NCI-H526 treated with DMSO at 0.1 percent for 48 hours (cell line): ENCODE results near the gene PKD1L1.
"Not testable (repeated sequence)": the region's sequence is repeated elsewhere in the genome, so short reads cannot be mapped to it uniquely, and the experiment has no call there.

Source experiments
- DNase-seq: peaks from one replicate; lab custom pipeline; 2025; lab: John Stamatoyannopoulos, UW

PKD1L1 gene

DNA sequence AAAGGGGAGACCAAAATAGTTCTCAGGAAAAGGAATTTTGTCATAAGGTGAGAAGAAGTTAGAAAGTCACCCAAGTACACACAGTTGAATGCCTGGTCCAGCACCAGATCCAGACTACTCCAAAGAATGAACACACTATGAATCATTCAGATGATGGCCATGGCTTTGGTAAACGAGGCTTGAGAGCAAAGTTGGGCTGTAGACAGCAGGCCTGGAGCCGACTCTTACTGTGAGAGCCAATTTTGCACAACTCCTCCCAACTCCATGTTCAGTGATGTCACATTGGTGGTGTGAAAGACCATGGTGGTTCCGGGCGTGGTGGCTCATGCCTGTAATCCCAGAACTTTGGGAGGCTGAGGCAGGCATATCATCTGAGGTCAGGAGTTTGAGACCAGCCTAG, 131.6 kb downstream of the PKD1L1 start:
- DNase-seq, result no peak

GRCh38 chr7:47815867-47816266, 132.4 kb downstream of the PKD1L1 start:
- DNase-seq, result no peak

DNA sequence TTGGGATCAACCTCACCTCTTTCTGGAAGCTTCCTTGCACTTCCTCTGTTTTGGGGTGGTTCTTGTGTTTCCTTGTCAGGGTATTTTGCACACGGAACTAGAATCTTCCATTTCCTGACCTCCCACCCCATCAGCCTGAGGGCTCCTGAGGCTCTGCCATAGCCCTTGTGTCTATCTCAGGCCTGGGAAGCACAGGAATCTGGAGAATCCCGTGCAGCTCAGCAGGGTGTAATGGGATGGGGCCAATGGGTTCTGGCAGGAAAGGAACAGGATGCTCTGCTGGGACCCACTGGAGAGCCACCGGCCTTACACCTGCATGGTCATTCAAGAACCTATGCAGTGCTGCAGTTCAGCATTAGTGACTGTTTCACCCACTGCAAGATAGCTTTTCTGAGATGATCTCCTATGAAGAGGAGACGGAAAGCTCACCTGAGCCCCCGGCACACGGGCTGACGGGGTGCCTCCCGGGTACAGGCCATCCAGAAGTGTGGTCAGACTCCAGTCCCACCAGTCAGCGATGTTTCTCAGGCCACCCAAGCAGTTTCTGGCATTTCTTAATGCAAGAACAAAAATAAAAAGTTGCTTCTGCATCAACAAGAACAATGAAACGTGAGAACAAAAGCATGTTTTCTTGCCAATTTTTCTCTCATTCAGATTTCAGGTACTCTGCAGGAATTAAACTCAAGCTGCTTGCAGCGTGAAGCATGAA, 133.2 kb downstream of the PKD1L1 start:
- no peak for DNase-seq

GRCh38 chr7:47813620-47814260, 134.5 kb downstream of the PKD1L1 start:
- DNase-seq, result no peak

DNA sequence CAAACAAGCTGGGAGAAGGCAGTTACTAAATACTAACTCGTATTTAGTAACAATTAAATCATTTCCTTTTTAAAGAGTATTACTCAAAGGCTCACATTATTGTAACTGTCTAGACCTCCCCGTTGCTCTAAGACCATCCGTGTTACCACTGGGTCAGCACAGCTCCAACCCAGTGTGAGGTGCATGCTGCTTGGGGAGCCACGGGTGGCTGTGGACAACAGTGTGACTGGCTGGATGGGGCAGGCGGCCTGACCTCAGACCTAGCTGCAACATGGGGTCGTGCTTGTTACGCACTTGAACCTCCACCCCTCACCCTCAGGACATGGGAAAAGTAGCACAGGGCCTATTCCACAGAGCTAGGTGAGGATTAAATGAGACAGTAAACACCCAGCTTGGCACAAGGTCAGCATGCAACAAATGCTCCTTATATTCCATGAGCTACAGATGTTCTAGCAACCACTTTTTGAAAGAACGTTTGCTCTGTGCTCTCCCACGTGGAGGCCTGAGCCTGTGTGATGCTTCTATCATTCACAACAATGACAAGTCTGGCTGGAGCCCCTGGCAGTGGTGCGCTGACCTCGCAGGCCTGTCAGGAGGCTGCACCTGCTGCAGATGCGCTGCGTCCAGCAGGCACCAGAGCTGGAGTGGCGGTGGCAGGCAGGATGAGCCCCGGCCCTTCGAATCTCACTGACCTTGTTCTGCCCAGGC, 135.7 kb downstream of the PKD1L1 start:
- DNase-seq, result no peak

DNA sequence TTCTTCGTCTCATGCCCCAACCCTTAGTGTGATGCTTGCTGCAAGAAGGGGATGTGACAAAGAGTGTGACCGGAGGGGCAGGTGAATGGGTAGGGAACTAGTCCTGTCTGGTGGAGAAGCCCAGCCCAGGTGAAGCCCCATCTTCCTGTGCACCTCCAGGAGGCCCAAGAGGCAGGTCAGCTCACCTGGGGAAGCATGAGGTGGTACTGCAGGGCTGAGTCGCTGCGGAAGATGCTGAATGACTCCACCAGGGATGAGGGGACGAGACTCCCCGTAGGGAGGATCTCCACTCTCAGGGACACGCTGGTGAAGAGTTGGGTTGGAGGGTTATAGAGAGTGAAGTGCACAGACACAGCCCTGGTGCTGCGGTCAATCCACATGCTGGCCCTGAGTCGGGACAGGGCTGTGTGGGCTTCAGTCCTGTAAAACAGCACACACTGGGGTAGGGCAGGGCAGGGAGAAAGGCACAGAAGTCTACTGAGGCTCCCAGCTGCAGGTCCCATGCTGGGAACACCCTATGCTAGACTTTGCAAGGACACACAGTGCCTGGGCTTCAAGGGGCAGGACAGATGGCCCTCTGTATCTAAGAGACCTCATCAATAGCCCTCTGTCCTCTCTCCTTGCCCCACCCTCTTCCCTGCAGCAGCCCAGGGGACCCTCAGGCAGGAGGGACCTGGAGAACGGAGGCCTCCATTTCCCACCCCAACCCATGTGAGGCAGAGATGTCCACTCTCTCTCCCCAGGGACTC, 136.5 kb downstream of the PKD1L1 start:
- DNase-seq, result no peak

- no peak for DNase-seq
Measured at GRCh38 chr7:47809387-47809786, 138.9 kb downstream of the PKD1L1 start.

- DNase-seq, result no peak
Measured at GRCh38 chr7:47808321-47808720, 139.9 kb downstream of the PKD1L1 start.

DNA sequence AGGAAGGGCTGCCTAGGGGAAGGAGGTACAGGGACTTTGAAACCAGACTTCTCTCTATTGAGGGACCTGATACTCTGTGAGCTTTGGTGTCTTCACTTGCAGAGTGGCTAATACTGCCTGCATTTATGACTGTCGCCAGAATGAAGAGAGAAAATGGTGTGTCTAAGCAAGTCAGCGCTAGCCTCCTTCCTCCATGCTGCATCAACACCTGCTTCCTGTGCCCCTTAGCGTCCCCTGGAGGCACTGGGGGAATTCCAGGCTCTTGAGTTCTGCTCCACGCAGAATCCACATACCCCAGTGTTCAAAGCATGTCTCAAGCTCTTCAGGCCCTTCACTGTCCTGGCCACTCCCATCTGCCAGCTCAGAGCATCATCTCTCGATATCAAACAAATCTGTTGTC, 140.5 kb downstream of the PKD1L1 start:
- DNase-seq, result no peak

DNA sequence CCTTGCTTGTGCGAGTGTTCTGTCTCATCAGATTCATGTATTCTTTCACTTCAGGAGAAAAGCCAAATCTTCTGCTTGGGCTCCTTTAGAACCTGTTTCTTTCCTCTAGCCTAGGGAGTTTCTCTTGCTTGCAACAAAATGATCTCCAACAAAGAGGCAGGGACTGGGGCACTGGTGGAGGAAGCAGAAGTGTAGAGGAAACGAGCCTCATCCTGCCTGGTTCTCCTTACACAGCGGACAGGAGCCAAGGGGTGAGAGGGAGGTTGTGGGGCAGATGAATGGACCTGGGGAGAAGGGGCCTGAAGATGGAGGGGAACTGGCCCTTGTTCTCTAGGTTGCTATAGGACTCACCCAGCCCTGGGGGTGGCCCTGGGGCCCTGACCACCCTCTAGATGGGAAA, 141.1 kb downstream of the PKD1L1 start:
- DNase-seq, result no peak

DNA sequence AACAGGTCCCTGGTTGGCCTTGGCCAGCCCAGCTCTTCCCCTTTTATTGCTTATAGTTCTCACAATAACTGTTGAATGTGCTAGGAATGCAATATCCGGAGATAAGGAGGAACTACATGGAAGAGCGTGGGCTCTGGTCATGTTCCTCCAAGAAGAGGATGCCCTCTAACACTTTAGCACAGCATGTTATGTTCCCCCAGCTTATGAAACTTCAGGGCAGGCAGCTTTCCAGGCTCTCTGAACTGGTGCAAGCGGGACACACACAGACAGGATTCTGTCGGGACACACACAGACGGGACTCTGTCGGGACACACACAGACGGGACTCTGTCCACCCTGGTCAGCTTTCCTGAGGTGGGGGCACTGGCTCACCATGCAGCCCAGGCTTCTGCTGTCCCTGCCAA, 141.6 kb downstream of the PKD1L1 start:
- no peak for DNase-seq

DNA sequence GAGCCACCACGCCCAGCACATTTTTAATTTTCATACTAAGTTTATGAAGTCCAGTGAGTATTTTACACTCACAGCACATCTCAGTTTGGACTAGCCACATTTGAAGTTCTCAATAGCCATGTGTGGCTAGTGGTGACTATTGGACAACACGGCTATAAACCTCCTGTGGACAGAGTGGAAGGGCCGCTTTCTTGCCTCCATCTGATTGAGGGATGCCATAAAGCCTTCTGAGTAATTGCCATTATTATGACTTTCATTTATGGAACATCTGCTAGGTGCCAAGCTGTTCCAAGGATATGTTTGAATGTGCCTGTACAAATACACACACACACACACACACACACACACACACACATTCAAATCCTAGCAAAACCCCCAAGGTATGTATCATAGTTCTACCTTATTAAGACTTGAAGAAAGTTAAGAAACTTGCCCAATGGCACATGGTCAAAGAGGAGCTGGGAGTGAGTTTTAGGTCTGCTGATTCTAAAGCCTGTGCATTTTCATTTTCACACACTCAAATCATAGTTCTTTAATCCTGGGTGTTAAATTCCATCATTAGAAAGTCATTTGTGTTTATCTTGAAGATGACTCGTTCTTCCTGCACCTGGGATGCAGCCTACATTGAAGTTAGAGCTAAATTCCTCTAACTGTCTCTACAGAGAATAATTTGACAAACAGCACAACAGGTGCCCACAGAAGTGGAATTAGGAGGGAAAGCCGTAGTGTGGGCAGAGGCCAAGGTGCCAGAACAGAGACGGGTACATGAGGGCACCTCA, 143.3 kb downstream of the PKD1L1 start:
- no peak for DNase-seq

GRCh38 chr7:47803846-47804245, 144.4 kb downstream of the PKD1L1 start:
- DNase-seq, result no peak

- no peak for DNase-seq
Measured at GRCh38 chr7:47803025-47803424, 145.2 kb downstream of the PKD1L1 start.

DNA sequence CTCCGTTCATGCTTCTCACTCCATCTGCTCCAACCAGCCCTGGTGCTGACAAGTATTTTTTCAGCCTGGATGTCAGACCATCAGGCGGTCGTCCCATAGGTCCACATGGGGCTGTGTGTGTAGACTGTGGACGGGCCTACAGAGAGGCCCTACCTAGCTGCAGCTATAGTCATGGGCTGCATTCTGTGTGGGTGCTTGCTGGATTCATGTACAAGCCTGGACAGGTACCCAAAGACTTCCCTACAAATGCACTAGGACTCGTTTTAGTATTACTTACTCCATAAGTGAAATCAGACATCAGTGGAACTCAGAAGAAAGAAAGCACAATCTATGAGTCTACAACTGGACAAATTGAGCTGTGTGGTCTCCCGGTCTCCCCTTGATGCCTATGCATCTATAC, 146.8 kb downstream of the PKD1L1 start:
- no peak for DNase-seq

GRCh38 chr7:47799524-47799923, 148.7 kb downstream of the PKD1L1 start:
- DNase-seq, result no peak

- no peak for DNase-seq
Measured at GRCh38 chr7:47796347-47796746, 151.9 kb downstream of the PKD1L1 start.

GRCh38 chr7:47795631-47796030, 152.6 kb downstream of the PKD1L1 start:
- DNase-seq, result no peak

- not testable (repeated sequence) for DNase-seq
Measured at GRCh38 chr7:47795126-47795525, 153.1 kb downstream of the PKD1L1 start.

- no peak for DNase-seq
Measured at GRCh38 chr7:47794016-47794415, 154.2 kb downstream of the PKD1L1 start.

DNA sequence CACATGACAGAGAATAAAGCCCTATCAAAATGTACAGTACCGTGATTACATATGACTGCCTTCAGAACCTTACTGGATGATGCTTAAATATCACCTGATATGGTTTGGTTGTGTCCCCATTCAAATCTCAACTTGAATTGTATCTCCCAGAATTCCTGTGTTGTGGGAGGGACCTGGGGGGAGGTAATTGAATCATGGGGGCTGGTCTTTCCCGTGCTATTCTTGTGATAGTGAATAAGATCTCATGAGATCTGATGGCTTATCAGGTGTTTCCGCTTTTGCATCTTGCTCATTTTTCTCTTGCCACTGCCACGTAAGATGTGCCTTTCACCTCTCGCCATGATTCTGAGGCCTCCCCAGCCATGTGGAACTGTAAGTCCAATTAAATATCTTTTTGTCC, 155.1 kb downstream of the PKD1L1 start:
- DNase-seq, result not testable (repeated sequence)
